ENCODE measurements around the gene RILPL2. TPM values are rescaled to one million over a fixed set of nuclear protein-coding genes. Genes with fewer than 3 reads are reported as not detected.
"Not testable (repeated sequence)": the region's sequence is repeated elsewhere in the genome, so short reads cannot be mapped to it uniquely, and the experiment has no call there.

Gene RILPL2
- total RNA-seq, 1 donor from 2014 or later: 17.2 TPM

DNA sequence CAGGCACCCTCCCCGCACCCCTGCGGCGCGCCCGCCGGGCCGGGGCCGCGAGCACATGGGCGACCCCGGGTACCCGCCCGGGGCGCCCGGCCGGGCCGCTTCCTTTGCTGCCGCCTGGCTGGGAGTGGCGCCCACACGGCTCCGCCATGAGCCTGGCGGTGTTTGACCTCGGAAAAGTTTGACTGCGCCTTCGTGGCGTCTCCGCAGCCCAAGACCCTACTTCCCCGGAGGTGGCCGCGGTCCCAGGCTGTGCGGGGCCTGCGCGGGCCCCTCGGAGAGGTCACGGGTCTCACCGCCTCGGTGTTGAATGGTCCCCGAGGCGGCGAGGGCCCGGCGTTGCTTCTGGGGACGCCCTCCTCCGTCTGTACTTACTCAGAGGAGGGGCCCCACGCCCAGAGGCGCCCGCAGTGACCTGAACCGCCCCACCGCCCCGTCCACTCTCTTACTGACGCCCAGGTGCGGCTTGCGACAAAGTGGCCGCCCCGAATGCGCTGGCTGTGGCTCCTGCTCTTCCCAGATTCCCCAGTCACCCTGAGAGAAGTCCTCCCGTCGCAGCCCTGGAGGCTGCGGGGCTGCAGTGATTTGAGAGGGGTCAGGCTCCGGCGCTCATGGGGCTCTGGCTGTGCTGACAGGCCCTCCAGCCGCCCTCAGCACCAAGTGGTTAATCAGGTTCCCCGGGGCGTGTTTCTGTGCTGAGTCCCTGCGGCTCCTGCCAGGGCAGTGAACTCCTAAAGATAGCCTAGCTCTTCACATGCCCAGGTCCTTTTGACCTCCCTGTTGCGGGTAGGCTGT lies 46.7 kb downstream of the RILPL2 start:
- intact Hi-C loops (cut with micrococcal nuclease): loop anchor here (1.0 to 5.0 kb wide), 3 partner anchors 68 to 193 kb away; partner anchors contain the start of genes CDK2AP1, SNRNP35 and TMED2
- Mint-ChIP-seq H3K27me3 (no peaks in the 10 kb centered on the region), H3K9me3 (no peaks in the 10 kb centered on the region), H3K4me3 (peak overlapping the region; percentile 89), H3K36me3 (ENCODE audit: low read depth) (peaks cover 40% of the 10 kb centered on the region), H3K4me1 (peaks cover 34% of the 10 kb centered on the region), H3K27ac (peak overlapping the region; percentile 83)
- DNase-seq: peak; percentile 77

DNA sequence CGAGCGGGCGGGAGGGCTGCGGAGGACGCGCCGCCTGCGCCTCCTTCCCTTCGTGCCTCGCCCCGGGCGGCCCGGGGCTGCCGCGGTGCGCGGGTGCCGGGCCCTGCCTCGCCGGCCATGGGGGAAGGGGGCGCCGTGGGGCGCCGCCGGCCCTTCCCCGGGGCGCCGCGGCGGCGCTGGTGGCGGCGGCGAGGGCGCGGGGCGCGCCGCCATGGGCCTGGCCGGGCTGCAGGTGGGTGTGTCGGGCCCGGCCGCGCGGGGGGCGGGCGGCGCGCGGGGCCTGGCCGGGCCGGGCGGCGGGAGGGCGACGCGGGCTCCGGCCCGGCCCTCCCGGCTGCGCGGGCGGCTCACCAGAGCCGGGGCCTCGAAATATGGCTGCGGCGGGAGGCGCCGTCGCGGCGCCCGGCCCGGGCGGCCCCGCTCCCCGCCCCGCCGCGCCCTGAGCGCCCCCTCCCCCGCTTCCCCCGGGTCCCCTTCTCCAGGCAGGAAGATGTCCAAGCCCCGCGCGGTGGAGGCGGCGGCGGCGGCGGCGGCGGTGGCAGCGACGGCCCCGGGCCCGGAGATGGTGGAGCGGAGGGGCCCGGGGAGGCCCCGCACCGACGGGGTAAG lies 47.4 kb downstream of the RILPL2 start:
- Mint-ChIP-seq H3K27me3 (no peaks in the 10 kb centered on the region), H3K36me3 (ENCODE audit: low read depth) (peaks cover 38% of the 10 kb centered on the region)
- intact Hi-C loops (cut with micrococcal nuclease): loop anchor here (1.0 to 5.0 kb wide), 4 partner anchors 24 to 193 kb away; partner anchors contain the start of genes CDK2AP1, SNRNP35 and TMED2

GRCh38 chr12:123388177-123388950 lies 48.1 kb downstream of the RILPL2 start:
- H3K36me3 Mint-ChIP-seq (ENCODE audit: low read depth): peaks cover 34% of the 10 kb centered on the region
- peaks cover 35% of the 10 kb centered on the region for H3K4me1 Mint-ChIP-seq
- DNase-seq: peak; percentile 95
- intact Hi-C loops (cut with micrococcal nuclease): loop anchor here (1.0 to 5.0 kb wide), 3 partner anchors 23 to 194 kb away; partner anchors contain the start of genes SNRNP35 and TMED2
- H3K4me3 Mint-ChIP-seq: peak overlapping the region; percentile 85
- H3K27ac Mint-ChIP-seq: peak overlapping the region; percentile 89
- H3K9me3 Mint-ChIP-seq: no peaks in the 10 kb centered on the region
- no peaks in the 10 kb centered on the region for H3K27me3 Mint-ChIP-seq

More for the DNA sequence above, 47.4 kb downstream of the RILPL2 start:
- Mint-ChIP-seq H3K27ac (no peak overlapping the region), H3K4me3 (no peak overlapping the region), H3K4me1 (peaks cover 35% of the 10 kb centered on the region), H3K9me3 (no peaks in the 10 kb centered on the region)
- DNase-seq: no peak

DNA sequence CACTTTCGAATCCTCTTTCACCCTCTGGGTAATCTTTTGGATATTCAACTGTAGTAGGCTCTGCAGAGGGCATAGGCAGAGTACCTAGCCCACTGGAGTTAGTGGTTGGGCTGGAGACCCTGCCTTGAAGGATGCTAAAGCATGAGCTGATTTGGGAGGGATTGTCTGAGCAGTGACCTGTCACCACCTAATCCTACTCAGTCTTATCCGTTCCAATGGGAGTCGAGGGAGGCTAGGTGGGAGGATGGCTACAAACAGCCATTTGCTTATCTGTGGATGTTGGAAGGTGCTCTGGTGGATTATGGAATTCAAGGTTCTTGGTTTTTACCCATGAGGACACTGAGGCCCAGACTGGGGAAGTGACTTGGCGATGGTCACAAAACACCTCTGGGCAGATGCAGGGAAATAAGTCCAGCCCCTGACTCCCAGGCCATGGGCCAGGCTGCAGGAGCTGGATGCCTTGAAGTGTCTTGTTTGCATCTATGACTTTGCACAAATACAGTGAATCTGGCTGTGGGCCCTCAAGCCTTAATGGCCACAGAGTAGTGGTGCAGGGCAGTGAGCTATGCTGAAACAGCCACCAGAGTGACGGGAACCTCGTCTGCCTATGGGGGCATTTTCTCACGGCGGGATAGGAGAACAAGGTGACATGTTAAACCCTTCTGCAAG lies 48.8 kb downstream of the RILPL2 start:
- peak; percentile 63 for DNase-seq
- Mint-ChIP-seq H3K27ac (peak overlapping the region; percentile 89), H3K4me1 (peaks cover 34% of the 10 kb centered on the region), H3K36me3 (ENCODE audit: low read depth) (peaks cover 28% of the 10 kb centered on the region), H3K9me3 (no peaks in the 10 kb centered on the region), H3K27me3 (no peaks in the 10 kb centered on the region), H3K4me3 (peak overlapping the region; percentile 85)
- intact Hi-C loops (cut with micrococcal nuclease): loop anchor here (1.0 to 5.0 kb wide), 3 partner anchors 22 to 195 kb away; partner anchors contain the start of genes SNRNP35 and TMED2

DNA sequence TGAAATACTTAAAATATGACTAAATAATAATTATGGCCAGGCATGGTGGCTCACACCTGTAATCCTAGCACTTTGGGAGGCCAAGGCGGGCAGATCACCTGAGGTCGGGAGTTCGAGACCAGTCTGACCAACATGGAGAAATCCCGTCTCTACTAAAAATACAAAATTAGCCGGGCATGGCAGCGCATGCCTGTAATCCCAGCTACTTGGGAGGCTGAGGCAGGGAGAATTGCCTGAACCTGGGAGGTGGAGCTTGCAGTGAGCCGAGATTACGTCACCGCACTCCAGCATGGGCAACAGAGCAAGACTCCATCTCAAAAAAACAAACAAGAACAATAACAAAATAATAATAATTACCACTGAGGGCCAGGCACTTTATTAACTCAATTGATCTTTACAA lies 50.9 kb downstream of the RILPL2 start:
- intact Hi-C loops (cut with micrococcal nuclease): loop anchor here (5.0 kb wide), 2 partner anchors 72 to 197 kb away; partner anchors contain the start of genes SNRNP35 and TMED2
- not testable (repeated sequence) for H3K27me3 Mint-ChIP-seq

GRCh38 chr12:123384994-123385376 lies 51.5 kb downstream of the RILPL2 start:
- Mint-ChIP-seq H3K27ac (no peak overlapping the region), H3K9me3 (no peaks in the 10 kb centered on the region)

More for the DNA sequence above, 50.9 kb downstream of the RILPL2 start:
- not testable (repeated sequence) for DNase-seq; H3K9me3 Mint-ChIP-seq; H3K4me3 Mint-ChIP-seq; H3K36me3 Mint-ChIP-seq (ENCODE audit: low read depth); H3K27ac Mint-ChIP-seq
- H3K4me1 Mint-ChIP-seq: peaks cover 23% of the 10 kb centered on the region

DNA sequence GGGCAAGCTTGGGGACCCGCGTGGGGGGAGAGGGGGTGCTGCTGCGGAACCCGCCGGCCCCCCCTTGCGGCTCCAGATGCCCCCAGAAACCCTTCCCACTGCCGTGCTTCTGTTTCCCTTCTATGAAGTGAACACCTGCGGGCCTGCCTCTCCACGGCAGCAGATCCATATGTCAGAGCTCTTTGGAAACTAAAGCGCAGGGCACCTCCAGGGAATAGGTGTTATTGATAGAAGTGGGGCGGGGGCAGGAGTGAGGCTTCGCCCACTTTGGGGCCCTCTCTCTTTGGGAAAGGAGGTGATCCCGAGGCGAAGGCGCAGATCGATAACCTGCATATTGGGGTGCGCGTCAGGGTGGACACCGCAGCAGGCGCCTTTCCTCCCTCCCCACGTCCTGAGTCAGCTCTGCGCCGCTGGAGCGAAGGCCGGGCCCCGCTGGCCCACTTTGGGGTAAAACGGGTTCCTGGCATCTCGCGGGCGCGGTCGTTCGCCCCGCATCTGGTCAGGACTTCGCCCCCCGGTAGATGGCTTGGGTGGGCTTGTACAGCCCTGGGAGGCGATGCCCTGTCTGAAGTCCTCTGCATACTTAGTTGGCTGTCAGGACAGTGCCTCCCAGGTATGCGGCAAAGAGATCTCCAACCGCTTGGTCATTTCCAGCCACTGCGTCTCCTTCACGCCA lies 52.0 kb downstream of the RILPL2 start:
- Mint-ChIP-seq H3K36me3 (ENCODE audit: low read depth) (no peaks in the 10 kb centered on the region), H3K4me1 (peaks cover 16% of the 10 kb centered on the region), H3K27ac (peak overlapping the region; percentile 70), H3K9me3 (no peaks in the 10 kb centered on the region), H3K4me3 (peak overlapping the region; percentile 96), H3K27me3 (no peaks in the 10 kb centered on the region)
- intact Hi-C loops (cut with micrococcal nuclease): loop anchor here (1.0 kb wide), 1 partner anchor 19 kb away; no protein-coding TSS in a partner anchor
- DNase-seq: peak; percentile 81

More at GRCh38 chr12:123384994-123385376, 51.5 kb downstream of the RILPL2 start:
- Mint-ChIP-seq H3K4me3 (peak overlapping the region; percentile 96), H3K4me1 (peaks cover 18% of the 10 kb centered on the region), H3K27me3 (no peaks in the 10 kb centered on the region), H3K36me3 (ENCODE audit: low read depth) (peaks cover 2% of the 10 kb centered on the region)
- DNase-seq: no peak
- intact Hi-C loops (cut with micrococcal nuclease): loop anchor here (1.0 to 5.0 kb wide), 3 partner anchors 20 to 197 kb away; partner anchors contain the start of genes SNRNP35 and TMED2

DNA sequence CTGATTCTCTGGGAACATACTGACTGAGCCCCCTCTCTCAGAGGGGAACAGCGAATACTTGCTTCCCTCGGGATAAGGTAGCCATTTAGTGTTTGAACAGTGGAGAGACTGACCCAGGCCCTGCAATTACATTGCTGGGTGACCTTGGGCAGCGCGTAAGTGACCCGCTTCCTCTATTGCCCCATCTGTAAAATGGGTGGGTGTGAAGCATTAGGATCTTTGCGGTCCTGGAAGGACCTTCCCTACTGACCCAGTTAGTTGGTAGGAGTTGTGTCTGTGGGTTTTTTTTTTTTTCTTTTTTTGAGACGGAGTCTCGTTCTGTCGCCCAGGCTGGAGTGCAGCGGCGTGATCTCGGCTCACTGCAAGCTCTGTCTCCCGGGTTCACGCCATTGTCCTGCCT lies 53.8 kb downstream of the RILPL2 start:
- Mint-ChIP-seq H3K9me3 (no peaks in the 10 kb centered on the region), H3K27me3 (no peaks in the 10 kb centered on the region), H3K4me1 (peaks cover 9% of the 10 kb centered on the region), H3K36me3 (ENCODE audit: low read depth) (no peaks in the 10 kb centered on the region), H3K4me3 (peak overlapping the region; percentile 49), H3K27ac (peak overlapping the region; percentile 15)
- intact Hi-C loops (cut with micrococcal nuclease): loop anchor here (1.0 kb wide), 1 partner anchor 54 kb away; the partner anchor contains the start of gene RILPL2
- DNase-seq: no peak

- Mint-ChIP-seq H3K36me3 (ENCODE audit: low read depth) (no peaks in the 10 kb centered on the region), H3K27me3 (no peaks in the 10 kb centered on the region), H3K27ac (no peak overlapping the region), H3K4me1 (no peaks in the 10 kb centered on the region), H3K4me3 (no peak overlapping the region), H3K9me3 (no peaks in the 10 kb centered on the region)
- DNase-seq: no peak
- intact Hi-C loops (cut with micrococcal nuclease): no loop called here
These were observed 57.1 kb downstream of the RILPL2 start for GRCh38 chr12:123379391-123379790.

- H3K9me3 Mint-ChIP-seq; intact Hi-C loops (cut with micrococcal nuclease); H3K4me3 Mint-ChIP-seq; H3K27ac Mint-ChIP-seq; H3K4me1 Mint-ChIP-seq; H3K27me3 Mint-ChIP-seq; DNase-seq; H3K36me3 Mint-ChIP-seq (ENCODE audit: low read depth): not testable (repeated sequence)
These were observed 64.1 kb downstream of the RILPL2 start for GRCh38 chr12:123372415-123372814.

DNA sequence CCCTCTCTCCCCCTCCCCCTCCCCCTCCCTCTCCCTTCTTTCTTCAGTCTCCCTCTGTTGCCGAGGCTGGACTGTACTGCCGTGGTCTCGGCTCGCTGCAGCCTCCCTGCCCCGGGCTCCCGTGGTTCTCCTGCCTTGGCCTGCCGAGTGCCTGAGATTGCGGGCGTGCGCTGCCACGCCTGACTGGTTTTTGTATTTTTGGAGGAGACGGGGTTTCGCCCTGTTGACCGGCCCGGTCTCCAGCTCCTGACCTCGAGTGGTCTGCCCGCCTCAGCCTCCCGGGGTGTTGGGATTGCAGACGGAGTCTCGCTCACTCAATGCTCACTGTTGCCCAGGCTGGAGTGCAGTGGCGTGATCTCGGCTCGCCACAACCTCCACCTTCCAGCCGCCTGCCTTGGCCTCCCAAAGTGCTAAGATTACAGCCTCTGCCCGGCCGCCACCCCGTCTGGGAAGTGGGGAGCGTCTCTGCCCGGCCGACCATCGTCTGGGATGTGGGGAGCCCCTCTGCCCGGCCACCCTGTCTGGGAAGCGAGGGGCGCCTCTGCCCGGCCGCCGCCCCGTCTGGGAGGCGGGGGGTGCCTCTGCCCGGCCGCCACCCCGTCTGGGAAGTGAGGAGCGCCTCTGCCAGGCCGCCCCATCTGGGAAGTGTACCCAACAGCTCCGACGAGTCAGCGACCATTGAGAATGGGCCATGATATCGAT lies 64.7 kb downstream of the RILPL2 start:
- H3K27ac Mint-ChIP-seq; H3K4me3 Mint-ChIP-seq; intact Hi-C loops (cut with micrococcal nuclease); H3K9me3 Mint-ChIP-seq; H3K27me3 Mint-ChIP-seq; H3K36me3 Mint-ChIP-seq (ENCODE audit: low read depth); DNase-seq; H3K4me1 Mint-ChIP-seq: not testable (repeated sequence)

DNA sequence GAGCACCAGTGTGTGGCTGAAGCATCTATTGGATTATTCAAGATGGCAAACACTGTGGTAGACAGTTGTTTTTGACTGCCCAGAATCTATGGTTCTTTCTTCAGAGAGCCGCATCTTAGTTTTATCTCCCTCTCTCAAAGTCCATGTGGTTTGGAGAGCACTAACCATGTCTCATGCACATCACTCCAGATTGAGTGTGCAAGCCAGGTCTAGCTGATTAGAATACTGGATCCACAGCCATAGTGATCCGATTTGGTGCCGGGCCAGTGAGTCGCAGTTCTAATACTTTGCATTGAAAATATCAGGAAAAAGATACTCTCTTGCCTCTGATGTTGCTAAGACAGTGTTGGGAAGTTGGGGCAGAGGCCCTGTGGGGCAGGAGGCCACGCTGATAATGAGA lies 67.3 kb downstream of the RILPL2 start:
- Mint-ChIP-seq H3K27ac (no peak overlapping the region), H3K9me3 (no peaks in the 10 kb centered on the region), H3K4me3 (no peak overlapping the region), H3K4me1 (peaks cover 8% of the 10 kb centered on the region), H3K36me3 (ENCODE audit: low read depth) (no peaks in the 10 kb centered on the region), H3K27me3 (no peaks in the 10 kb centered on the region)
- intact Hi-C loops (cut with micrococcal nuclease): loop anchor here (10.0 kb wide), 2 partner anchors 346 to 394 kb away; partner anchors contain the start of genes ATP6V0A2 and OGFOD2
- DNase-seq: no peak
